ENCODE data around the gene CDS1.

CDS1 gene

DNA sequence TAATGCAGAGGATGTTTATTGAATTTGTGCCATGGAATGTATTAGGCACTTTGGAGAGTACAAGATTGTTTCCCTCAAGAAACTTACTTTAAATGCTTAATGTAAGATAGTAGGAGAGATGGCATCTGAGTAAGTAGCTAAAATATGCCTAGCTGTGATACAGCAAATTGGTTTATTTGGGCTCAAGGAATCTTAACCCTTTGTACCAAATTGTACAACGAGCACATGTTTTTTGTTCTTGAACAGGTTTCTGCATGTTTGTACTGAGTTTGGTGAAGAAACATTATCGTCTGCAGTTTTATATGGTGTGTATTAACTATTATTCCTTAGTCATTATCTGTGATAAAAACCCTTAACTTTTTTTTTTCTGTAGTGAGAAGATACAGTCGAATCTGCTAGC is 48.6 kb downstream of the CDS1 start:
- DNase-seq (ENCODE audit: low read depth): peak; percentile 81
- TF ChIP-seq, protein P1, sequence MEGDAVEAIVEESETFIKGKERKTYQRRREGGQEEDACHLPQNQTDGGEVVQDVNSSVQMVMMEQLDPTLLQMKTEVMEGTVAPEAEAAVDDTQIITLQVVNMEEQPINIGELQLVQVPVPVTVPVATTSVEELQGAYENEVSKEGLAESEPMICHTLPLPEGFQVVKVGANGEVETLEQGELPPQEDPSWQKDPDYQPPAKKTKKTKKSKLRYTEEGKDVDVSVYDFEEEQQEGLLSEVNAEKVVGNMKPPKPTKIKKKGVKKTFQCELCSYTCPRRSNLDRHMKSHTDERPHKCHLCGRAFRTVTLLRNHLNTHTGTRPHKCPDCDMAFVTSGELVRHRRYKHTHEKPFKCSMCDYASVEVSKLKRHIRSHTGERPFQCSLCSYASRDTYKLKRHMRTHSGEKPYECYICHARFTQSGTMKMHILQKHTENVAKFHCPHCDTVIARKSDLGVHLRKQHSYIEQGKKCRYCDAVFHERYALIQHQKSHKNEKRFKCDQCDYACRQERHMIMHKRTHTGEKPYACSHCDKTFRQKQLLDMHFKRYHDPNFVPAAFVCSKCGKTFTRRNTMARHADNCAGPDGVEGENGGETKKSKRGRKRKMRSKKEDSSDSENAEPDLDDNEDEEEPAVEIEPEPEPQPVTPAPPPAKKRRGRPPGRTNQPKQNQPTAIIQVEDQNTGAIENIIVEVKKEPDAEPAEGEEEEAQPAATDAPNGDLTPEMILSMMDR (IDR thresholded peaks at IDR 0.05; ENCODE audit: insufficient read depth, low read depth, low read length, missing control alignments): no peak
- H3K4me3 ChIP-seq (ENCODE audit: low read length): peak overlapping the region; percentile 22

GRCh38 chr4:84632092-84632491 is 49.2 kb downstream of the CDS1 start:
- peak; percentile 88 for DNase-seq (ENCODE audit: low read depth)
- no peak overlapping the region for H3K4me3 ChIP-seq (ENCODE audit: low read length)
- TF ChIP-seq, protein P1 (IDR thresholded peaks at IDR 0.05; ENCODE audit: insufficient read depth, low read depth, low read length, missing control alignments): no peak

DNA sequence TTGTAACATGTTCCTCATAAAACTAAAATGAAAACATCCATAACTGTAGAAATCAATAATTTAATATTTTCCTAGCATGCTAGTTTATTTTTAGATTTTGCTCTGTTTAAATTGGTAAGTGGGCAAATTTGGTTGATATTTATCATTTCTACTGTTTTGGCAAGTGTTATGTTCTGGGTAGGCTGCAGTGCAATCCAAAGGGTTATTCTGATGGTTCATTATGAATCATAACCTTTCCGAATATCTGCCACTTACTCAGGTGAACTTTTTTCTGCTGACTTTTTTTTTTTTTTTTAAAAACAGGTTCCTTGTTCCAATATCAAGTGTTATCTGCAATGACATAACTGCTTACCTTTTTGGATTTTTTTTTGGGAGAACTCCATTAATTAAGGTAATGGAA is 52.0 kb downstream of the CDS1 start:
- H3K4me3 ChIP-seq (ENCODE audit: low read length): no peak overlapping the region
- TF ChIP-seq, protein P1 (IDR thresholded peaks at IDR 0.05; ENCODE audit: insufficient read depth, low read depth, low read length, missing control alignments): no peak
- peak; percentile 71 for DNase-seq (ENCODE audit: low read depth)

- DNase-seq (ENCODE audit: low read depth): no peak
- TF ChIP-seq, protein P1 (IDR thresholded peaks at IDR 0.05; ENCODE audit: insufficient read depth, low read depth, low read length, missing control alignments): no peak
- H3K4me3 ChIP-seq (ENCODE audit: low read length): no peak overlapping the region
Measured at GRCh38 chr4:84638092-84638491, 55.2 kb downstream of the CDS1 start.

DNA sequence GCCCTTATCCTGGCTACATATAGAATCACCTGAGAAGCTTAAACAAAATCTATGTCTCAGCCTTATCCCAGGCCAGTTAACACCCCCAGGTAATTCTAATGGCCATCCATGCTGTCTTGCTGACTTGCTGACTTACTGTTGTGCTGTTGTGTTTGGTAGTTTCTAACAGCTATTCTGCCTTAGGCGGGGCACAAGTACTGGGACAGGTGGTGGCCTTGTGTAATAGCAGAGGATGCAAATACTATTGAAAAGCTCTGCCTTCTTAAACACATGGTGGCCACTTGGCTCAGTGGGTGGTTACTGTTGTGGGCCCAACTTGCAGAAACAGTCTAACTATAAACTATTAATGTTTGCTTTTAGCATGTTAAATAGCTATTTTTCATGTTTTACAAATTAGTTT is 56.2 kb downstream of the CDS1 start:
- no peak for DNase-seq (ENCODE audit: low read depth)
- TF ChIP-seq, protein P1 (IDR thresholded peaks at IDR 0.05; ENCODE audit: insufficient read depth, low read depth, low read length, missing control alignments): no peak
- no peak overlapping the region for H3K4me3 ChIP-seq (ENCODE audit: low read length)

DNA sequence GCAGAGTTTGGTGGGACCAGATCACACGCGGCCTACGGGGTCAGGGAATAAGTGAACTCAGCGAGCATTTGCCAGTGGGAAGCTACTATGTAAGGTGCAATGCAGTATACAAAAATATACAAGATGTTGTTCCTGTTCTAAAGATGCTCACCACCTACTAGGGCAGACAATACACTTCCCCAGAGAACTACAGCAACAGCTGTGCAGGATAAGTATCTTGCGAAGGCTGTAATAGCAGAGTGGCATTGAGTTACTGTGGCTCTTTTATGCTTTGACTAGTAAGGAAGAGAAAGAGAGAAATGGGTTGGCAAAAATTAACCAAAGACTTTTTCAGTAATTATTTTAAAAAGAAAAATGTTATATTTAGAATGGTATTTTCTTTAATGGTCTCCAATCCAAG is 61.2 kb downstream of the CDS1 start:
- TF ChIP-seq, protein P1 (IDR thresholded peaks at IDR 0.05; ENCODE audit: insufficient read depth, low read depth, low read length, missing control alignments): no peak
- DNase-seq (ENCODE audit: low read depth): no peak
- H3K4me3 ChIP-seq (ENCODE audit: low read length): no peak overlapping the region

DNA sequence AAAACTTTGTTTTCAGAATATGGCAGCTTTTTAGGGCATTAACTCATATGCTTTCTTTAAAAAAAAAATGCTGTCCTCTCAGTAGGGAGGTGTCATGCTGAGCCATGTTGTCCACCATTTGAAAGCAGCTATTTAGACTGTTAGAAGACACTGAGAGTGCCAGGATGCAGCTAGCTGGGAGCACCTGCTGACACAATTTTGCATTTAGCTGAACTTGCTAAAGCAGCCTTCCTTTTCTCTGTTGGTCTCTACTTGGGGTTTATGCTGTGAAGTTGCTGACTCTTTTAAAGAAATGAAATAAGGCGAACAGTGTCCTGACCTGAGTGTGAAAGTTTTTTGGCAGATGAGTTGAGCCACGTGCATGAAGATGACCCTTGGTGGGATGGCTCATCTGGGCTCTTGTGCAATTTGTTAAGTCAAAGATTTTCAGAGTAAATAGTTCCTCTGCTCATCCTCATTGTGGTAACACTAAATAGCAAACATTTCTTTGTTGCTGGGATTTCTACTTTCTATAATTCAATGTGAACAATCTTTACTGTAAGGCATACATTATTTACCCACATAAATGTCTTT is 64.5 kb downstream of the CDS1 start:
- TF ChIP-seq, protein P1 (IDR thresholded peaks at IDR 0.05; ENCODE audit: insufficient read depth, low read depth, low read length, missing control alignments): no peak
- DNase-seq (ENCODE audit: low read depth): no peak
- H3K4me3 ChIP-seq (ENCODE audit: low read length): no peak overlapping the region

Data from epithelial cell of esophagus (primary cell).